C4-2B (cell line): ENCODE results near the gene CDH23.
A peak's percentile ranks its signal among the peaks of the same experiment; 100 is the strongest.

ENCODE experiments used
- H3K27ac ChIP-seq: fragments of 450-650 bp; 2 replicates; pipeline ENCODE4 v1.5.1; 2017
- CTCF ChIP-seq: fragments of 450-650 bp; conservative IDR thresholded peaks from 2 replicates; pipeline ENCODE4 v1.5.1; 2017; ENCODE audit warnings: mild to moderate bottlenecking
- ZFX ChIP-seq: fragments of 450-650 bp; IDR thresholded peaks from 2 replicates; pipeline ENCODE4 v1.6.1; 2017

The CDH23 gene

GRCh38 chr10:71727738-71728737 lies 331.3 kb downstream of the CDH23 start:
- no peak for TF ChIP-seq CTCF
- no peak for TF ChIP-seq ZFX
- no peak overlapping the region for H3K27ac ChIP-seq

GRCh38 chr10:71729161-71729636 lies 332.5 kb downstream of the CDH23 start:
- TF ChIP-seq CTCF, result no peak
- no peak overlapping the region for H3K27ac ChIP-seq

- no peak overlapping the region for H3K27ac ChIP-seq
- TF ChIP-seq ZFX, result no peak
- no peak for TF ChIP-seq CTCF
These were observed 335.1 kb downstream of the CDH23 start for GRCh38 chr10:71731791-71732190.

- no peak overlapping the region; the same call in 1 of the 2 replicates for H3K27ac ChIP-seq
- no peak for TF ChIP-seq CTCF
- no peak for TF ChIP-seq ZFX
These were observed 338.1 kb downstream of the CDH23 start for GRCh38 chr10:71734797-71735196.

GRCh38 chr10:71735709-71736569 lies 339.2 kb downstream of the CDH23 start:
- peak overlapping the region; percentile 89 for H3K27ac ChIP-seq

GRCh38 chr10:71736570-71736952 lies 339.8 kb downstream of the CDH23 start:
- peak overlapping the region; percentile 89 for H3K27ac ChIP-seq
- no peak for TF ChIP-seq ZFX

More at GRCh38 chr10:71735709-71736569, 339.2 kb downstream of the CDH23 start:
- TF ChIP-seq ZFX, result no peak
- no peak for TF ChIP-seq CTCF

GRCh38 chr10:71737001-71737833 lies 340.5 kb downstream of the CDH23 start:
- H3K27ac ChIP-seq, result peak overlapping the region; percentile 89
- no peak for TF ChIP-seq ZFX
- no peak for TF ChIP-seq CTCF
